Loucy (cell line): ENCODE measurements around the gene SAE1.

Source experiments
- H2AFZ ChIP-seq: fragments of 200-600 bp; sonication (generic); 2 replicates; pipeline ENCODE4 v1.6.0; 2016; ENCODE audit warnings: antibody characterized with exemption, mild to moderate bottlenecking, low read length, moderate library complexity
- H3F3A ChIP-seq: fragments of 200-600 bp; 2 replicates; pipeline ENCODE4 v1.6.0; 2016; ENCODE audit warnings: antibody characterized with exemption, low read depth, mild to moderate bottlenecking
- H3K27me3 ChIP-seq: fragments of 200-600 bp; sonication (generic); 2 replicates; pipeline ENCODE4 v1.6.1; 2014; ENCODE audit warnings: low read length, mild to moderate bottlenecking; ENCODE audit not compliant: insufficient read depth, poor library complexity, severe bottlenecking
- H3K36me3 ChIP-seq: fragments of 200-600 bp; sonication (generic); 2 replicates; pipeline ENCODE4 v1.6.1; 2016; ENCODE audit warnings: low read length; ENCODE audit not compliant: insufficient read depth
- H3K4me1 ChIP-seq: fragments of 200-600 bp; sonication (generic); 2 replicates; pipeline ENCODE4 v1.5.1; 2014; ENCODE audit warnings: low read length, mild to moderate bottlenecking; ENCODE audit not compliant: insufficient read depth, poor library complexity, severe bottlenecking
- H3K4me2 ChIP-seq: fragments of 200-600 bp; sonication (generic); 2 replicates; pipeline ENCODE4 v1.6.0; 2014; ENCODE audit warnings: antibody characterized with exemption, low read length, low read depth, mild to moderate bottlenecking; ENCODE audit not compliant: poor library complexity, severe bottlenecking
- H3K4me3 ChIP-seq: fragments of 200-600 bp; sonication (generic); 2 replicates; pipeline ENCODE4 v1.5.1; 2014; ENCODE audit warnings: low read length, mild to moderate bottlenecking, mixed read lengths; ENCODE audit not compliant: poor library complexity, severe bottlenecking
- H3K79me2 ChIP-seq: fragments of 200-600 bp; sonication (generic); 2 replicates; pipeline ENCODE4 v1.6.1; 2014; ENCODE audit warnings: low read length; ENCODE audit not compliant: insufficient read depth
- H3K9ac ChIP-seq: fragments of 200-600 bp; sonication (generic); 2 replicates; pipeline ENCODE4 v1.6.0; 2014; ENCODE audit warnings: mild to moderate bottlenecking, low read depth, low read length, moderate library complexity; ENCODE audit not compliant: poor library complexity, severe bottlenecking
- H3K9me2 ChIP-seq: fragments of 200-600 bp; sonication (generic); replicated peaks from 2 replicates; pipeline ENCODE4 v1.6.1; 2016; ENCODE audit warnings: low read depth, low read length, mixed read lengths
- H3K9me3 ChIP-seq: fragments of 200-600 bp; sonication (generic); 2 replicates; pipeline ENCODE4 v1.6.1; 2014; ENCODE audit warnings: mild to moderate bottlenecking, antibody characterized with exemption, low read length, low read depth; ENCODE audit not compliant: insufficient read depth
- H4K20me1 ChIP-seq: fragments of 200-600 bp; sonication (generic); 2 replicates; pipeline ENCODE4 v1.6.0; 2014; ENCODE audit warnings: antibody characterized with exemption, low read length, mild to moderate bottlenecking; ENCODE audit not compliant: insufficient read depth, poor library complexity, severe bottlenecking
- CTCF ChIP-seq: fragments of 200-600 bp; sonication (generic); conservative IDR thresholded peaks from 2 replicates; pipeline ENCODE4 v1.5.1; 2014; ENCODE audit warnings: mild to moderate bottlenecking, antibody characterized with exemption, low read length
- EZH2phosphoT487 ChIP-seq: fragments of 200-600 bp; IDR thresholded peaks from 2 replicates; pipeline ENCODE4 v1.6.1; 2018; ENCODE audit warnings: antibody characterized with exemption, mild to moderate bottlenecking, moderate library complexity, borderline replicate concordance

SAE1 gene

GRCh38 chr19:47221080-47221841, 90.6 kb downstream of the SAE1 start:
- Histone ChIP-seq H3K9me2 (no peaks in the 10 kb centered on the region), H3K4me2 (no peak overlapping the region), H3F3A (no peaks in the 10 kb centered on the region), H3K27me3 (no peaks in the 10 kb centered on the region), H3K4me3 (no peak overlapping the region), H3K36me3 (peaks cover 10% of the 10 kb centered on the region; the same call in 1 of the 2 replicates), H3K9ac (no peak overlapping the region), H3K9me3 (no peaks in the 10 kb centered on the region), H2AFZ (no peak overlapping the region), H4K20me1 (no peaks in the 10 kb centered on the region), H3K79me2 (no peaks in the 10 kb centered on the region), H3K4me1 (peaks cover 6% of the 10 kb centered on the region)
- TF ChIP-seq EZH2phosphoT487 = no peak

GRCh38 chr19:47221890-47222289, 91.3 kb downstream of the SAE1 start:
- Histone ChIP-seq H3K9me2 (no peaks in the 10 kb centered on the region), H3K4me1 (peaks cover 12% of the 10 kb centered on the region), H3K79me2 (no peaks in the 10 kb centered on the region), H3F3A (no peaks in the 10 kb centered on the region), H3K9ac (no peak overlapping the region), H3K4me3 (no peak overlapping the region), H4K20me1 (no peaks in the 10 kb centered on the region), H3K4me2 (no peak overlapping the region), H3K9me3 (no peaks in the 10 kb centered on the region), H3K36me3 (peaks cover 10% of the 10 kb centered on the region; the same call in 1 of the 2 replicates), H3K27me3 (no peaks in the 10 kb centered on the region), H2AFZ (no peak overlapping the region)
- TF ChIP-seq EZH2phosphoT487 (no peak), CTCF (no peak)

- Histone ChIP-seq H4K20me1 (no peaks in the 10 kb centered on the region), H2AFZ (no peak overlapping the region)
Observed at GRCh38 chr19:47225746-47226425, 95.3 kb downstream of the SAE1 start.

More at GRCh38 chr19:47225746-47226425, 95.3 kb downstream of the SAE1 start:
- no peaks in the 10 kb centered on the region for H3K27me3 ChIP-seq
- peak overlapping the region; percentile 97 for H3K4me3 ChIP-seq
- no peaks in the 10 kb centered on the region for H3K9me2 ChIP-seq
- peaks cover 29% of the 10 kb centered on the region for H3K4me1 ChIP-seq
- H3K79me2 ChIP-seq = 0 out of 2 replicates have a peak, but pooled peaks cover 4% of the 10 kb centered on the region
- peak overlapping the region; percentile 94 for H3K9ac ChIP-seq
- peak overlapping the region; percentile 97 for H3K4me2 ChIP-seq
- no peaks in the 10 kb centered on the region for H3F3A ChIP-seq
- no peak for TF ChIP-seq CTCF
- no peak for TF ChIP-seq EZH2phosphoT487
- peaks cover 6% of the 10 kb centered on the region; the same call in 1 of the 2 replicates for H3K36me3 ChIP-seq
- no peaks in the 10 kb centered on the region for H3K9me3 ChIP-seq
